ENCODE data around the gene IFNL3.

- TF ChIP-seq EZH2 (IDR thresholded peaks at IDR 0.05; ENCODE audit: low read length, missing control alignments): no peak
- no peak for TF ChIP-seq CTCF (conservative IDR thresholded peaks at IDR 0.05 in 1 of 2, IDR thresholded peaks at IDR 0.05 in 1 of 2; ENCODE audit: low read depth in 1 of 2, low read length in 2 of 2)
These were observed 37.4 kb downstream of the IFNL3 start for GRCh38 chr19:39207293-39207836.

All from fibroblast of lung (primary cell).